Activated CD8-positive, alpha-beta memory T cell treated with anti-CD3 and anti-CD28 coated beads, Interleukin-2, amount 50 U/mL, for 1 hour (primary cell): Measurements from ENCODE around the gene PREX1.

Source experiments
- DNase-seq: peaks from one replicate; pipeline ENCODE4 v3.0.0-alpha.2; 2020; ENCODE audit errors: extremely low read depth

PREX1 gene

GRCh38 chr20:48718786-48719578, 108.8 kb downstream of the PREX1 start:
- DNase-seq = no peak

- DNase-seq = no peak
Measured at GRCh38 chr20:48717680-48718223, 110.0 kb downstream of the PREX1 start.

GRCh38 chr20:48717095-48717672, 110.6 kb downstream of the PREX1 start:
- DNase-seq = no peak

- DNase-seq = no peak
Measured at GRCh38 chr20:48716541-48716940, 111.3 kb downstream of the PREX1 start.

GRCh38 chr20:48716086-48716485, 111.7 kb downstream of the PREX1 start:
- no peak for DNase-seq

- no peak for DNase-seq
Measured at GRCh38 chr20:48714764-48715163, 113.0 kb downstream of the PREX1 start.

DNA sequence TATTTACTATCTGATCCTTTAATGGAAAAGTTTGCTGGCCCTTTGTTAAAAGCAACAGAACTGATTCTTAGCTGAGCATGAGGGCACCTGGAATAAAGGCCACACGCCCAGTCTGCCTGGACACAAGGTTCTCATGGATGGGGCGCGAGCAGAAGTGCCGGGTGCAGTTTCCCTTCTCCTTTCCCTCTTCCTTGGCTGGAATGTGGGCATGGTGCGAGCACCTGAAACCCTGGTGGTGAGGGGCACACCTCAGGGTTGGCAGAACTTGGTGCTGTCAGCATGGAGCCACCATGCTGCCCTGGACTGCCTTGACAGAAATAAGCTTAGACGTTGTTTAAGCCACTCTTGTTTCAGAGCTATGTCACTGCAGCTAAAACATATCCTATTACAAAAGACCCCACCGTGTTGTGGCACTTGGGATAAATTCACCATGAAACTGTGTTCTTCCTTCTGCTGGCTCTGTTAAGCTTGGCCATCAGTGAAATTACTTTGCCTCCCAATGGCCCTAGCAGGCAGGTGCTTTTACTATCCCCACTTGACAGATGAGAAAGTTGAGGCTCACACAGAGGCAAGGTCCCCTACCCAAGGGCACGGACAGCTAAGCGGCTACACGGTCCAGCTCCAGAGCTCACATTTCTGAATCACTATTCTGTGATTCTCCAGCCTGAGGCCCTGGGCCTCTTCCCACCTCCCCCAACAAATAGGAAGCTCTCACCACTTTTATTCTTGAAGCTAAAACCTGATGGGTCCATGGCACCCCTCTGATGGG, 115.9 kb downstream of the PREX1 start:
- DNase-seq = no peak

GRCh38 chr20:48711044-48711428, 116.8 kb downstream of the PREX1 start:
- DNase-seq = no peak

GRCh38 chr20:48710341-48711043, 117.3 kb downstream of the PREX1 start:
- no peak for DNase-seq

DNA sequence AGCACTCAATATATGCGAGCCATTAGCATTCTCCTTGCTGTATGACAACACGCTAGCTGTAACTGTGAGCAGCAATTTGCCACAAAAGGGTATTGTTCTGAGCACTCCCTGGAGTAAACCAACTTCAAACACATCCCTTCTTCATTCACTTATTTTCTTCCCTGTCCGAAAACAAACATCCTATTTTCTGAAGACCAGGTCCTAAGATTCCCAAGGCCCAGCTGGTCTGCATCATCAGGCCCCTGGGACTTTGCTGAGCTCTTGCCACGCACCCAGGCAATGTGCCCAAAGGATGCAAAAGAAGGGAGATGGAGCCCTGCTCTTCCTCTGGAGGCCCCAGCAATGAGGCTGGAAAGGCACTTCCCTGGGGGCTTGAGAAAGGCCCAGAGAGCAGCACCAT, 118.1 kb downstream of the PREX1 start:
- no peak for DNase-seq

GRCh38 chr20:48709058-48709691, 118.6 kb downstream of the PREX1 start:
- no peak for DNase-seq

- no peak for DNase-seq
Measured at GRCh38 chr20:48708630-48709029, 119.2 kb downstream of the PREX1 start.

GRCh38 chr20:48708116-48708515, 119.7 kb downstream of the PREX1 start:
- no peak for DNase-seq

- DNase-seq = no peak
Measured at GRCh38 chr20:48706710-48707365, 121.0 kb downstream of the PREX1 start.

- no peak for DNase-seq
Measured at GRCh38 chr20:48706116-48706656, 121.6 kb downstream of the PREX1 start.

DNA sequence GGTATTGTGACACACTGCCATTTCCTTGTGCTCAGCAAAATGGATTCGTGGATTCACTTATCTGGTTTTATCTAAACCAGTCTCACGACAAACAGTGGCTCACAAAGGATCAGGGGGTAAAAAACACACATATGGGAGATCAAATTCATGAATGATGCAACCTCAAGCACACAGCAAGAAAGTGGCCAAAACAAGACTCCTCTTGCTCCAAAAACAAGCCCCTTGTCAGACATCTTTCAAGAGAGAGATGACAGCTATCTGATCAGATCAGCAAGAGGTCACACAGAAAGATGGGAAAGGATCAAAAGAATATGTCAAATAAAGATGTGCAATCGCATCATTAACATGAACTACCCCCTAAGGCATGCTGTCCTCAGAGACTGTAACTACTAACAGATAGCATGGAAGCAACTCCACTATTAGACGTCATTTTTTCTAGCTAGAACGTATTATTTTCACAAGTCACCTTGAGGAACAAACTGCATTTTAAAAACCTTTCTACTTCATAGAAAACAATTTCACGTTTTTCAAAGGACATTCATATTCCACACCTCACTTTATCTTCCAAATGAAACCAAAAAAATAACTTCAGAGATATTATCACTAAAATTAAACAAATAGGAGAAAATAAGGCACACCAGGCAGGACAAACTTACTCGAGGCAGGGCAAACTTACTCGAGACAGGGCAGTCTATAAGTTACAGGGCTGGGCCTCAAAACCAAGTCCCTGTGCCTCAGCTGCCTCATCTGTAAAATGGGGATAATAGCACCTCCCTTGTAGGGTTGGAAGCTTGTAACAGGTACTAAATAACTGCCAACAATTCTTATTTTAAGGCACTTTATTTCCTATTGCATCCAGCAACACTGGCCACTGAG, 122.3 kb downstream of the PREX1 start:
- no peak for DNase-seq

GRCh38 chr20:48704761-48705160, 123.0 kb downstream of the PREX1 start:
- no peak for DNase-seq

GRCh38 chr20:48703511-48704219, 124.1 kb downstream of the PREX1 start:
- DNase-seq = no peak

- DNase-seq = no peak
Measured at GRCh38 chr20:48703107-48703506, 124.7 kb downstream of the PREX1 start.
